HEK293 (cell line): ENCODE data around the gene SORCS3.

Experiments used
- CTCF ChIA-PET: fragments of 350-600 bp; formaldehyde crosslinking; extraction: SDS; loops from one replicate; lab custom pipeline; 2021; ENCODE audit warnings: antibody characterized with exemption; lab: Yijun Ruan, JAX
- POLR2A ChIA-PET: fragments of 300-600 bp; formaldehyde crosslinking; extraction: SDS; loops from one replicate; lab custom pipeline; 2020; ENCODE audit warnings: antibody characterized with exemption, inconsistent platforms; lab: Yijun Ruan, JAX
- H3K27ac ChIP-seq: fragments of 200-500 bp; sonication (Bioruptor generic); 2 replicates; pipeline ENCODE4 v1.5.1; 2014; ENCODE audit warnings: low read depth, low read length, control low read depth, inconsistent platforms; ENCODE audit errors: extremely low read depth
- H3K36me3 ChIP-seq, 2 experiments: fragments of 200-500 bp in 1 of 2; sonication (Bioruptor generic) in 1 of 2; 1 replicate in 1 of 2; 2 replicates in 1 of 2; pipeline ENCODE4 v1.5.1; 2014 to 2017; ENCODE audit warnings: inconsistent platforms in 2 of 2, low read length in 2 of 2; ENCODE audit not compliant: control insufficient read depth in 2 of 2, insufficient read depth in 1 of 2
- H3K4me1 ChIP-seq: fragments of 200-500 bp; sonication (Bioruptor generic); 2 replicates; pipeline ENCODE4 v1.5.1; 2014; ENCODE audit warnings: mild to moderate bottlenecking, low read length, inconsistent platforms; ENCODE audit not compliant: control insufficient read depth, insufficient read depth
- H3K4me3 ChIP-seq: 2 replicates; pipeline ENCODE4 v1.5.1; 2011; ENCODE audit warnings: low read depth, mild to moderate bottlenecking, control low read depth, low read length, moderate library complexity
- H3K9me3 ChIP-seq: fragments of 200-500 bp; sonication (Bioruptor generic); 2 replicates; pipeline ENCODE4 v1.5.1; 2014; ENCODE audit warnings: low read depth, low read length, inconsistent platforms; ENCODE audit not compliant: control insufficient read depth, insufficient read depth
- FEZF1 ChIP-seq: fragments of 450-650 bp; formaldehyde crosslinking; IDR thresholded peaks from 2 replicates; pipeline ENCODE4 v1.5.1; 2016; ENCODE audit warnings: missing biosample characterization, missing genetic modification characterization
- GLIS2 ChIP-seq: fragments of 450-650 bp; formaldehyde crosslinking; IDR thresholded peaks from 2 replicates; pipeline ENCODE4 v1.5.1; 2016; ENCODE audit warnings: missing biosample characterization, missing genetic modification characterization
- PRDM2 ChIP-seq: fragments of 450-650 bp; formaldehyde crosslinking; IDR thresholded peaks from 2 replicates; pipeline ENCODE4 v1.5.1; 2016; ENCODE audit warnings: missing biosample characterization, missing genetic modification characterization, borderline replicate concordance
- REST ChIP-seq: fragments of 450-650 bp; formaldehyde crosslinking; IDR thresholded peaks from 2 replicates; pipeline ENCODE4 v1.5.1; 2016; ENCODE audit warnings: missing biosample characterization, missing genetic modification characterization
- TSHZ1 ChIP-seq: fragments of 450-650 bp; formaldehyde crosslinking; IDR thresholded peaks from 2 replicates; pipeline ENCODE4 v1.5.1; 2016; ENCODE audit warnings: missing biosample characterization, missing genetic modification characterization, borderline replicate concordance
- ZBTB17 ChIP-seq: fragments of 450-650 bp; formaldehyde crosslinking; IDR thresholded peaks from 2 replicates; pipeline ENCODE4 v1.5.1; 2016; ENCODE audit warnings: missing biosample characterization, missing genetic modification characterization
- ZFP37 ChIP-seq: fragments of 450-650 bp; formaldehyde crosslinking; IDR thresholded peaks from 2 replicates; pipeline ENCODE4 v1.5.1; 2016; ENCODE audit warnings: missing biosample characterization, missing genetic modification characterization
- ZNF16 ChIP-seq: fragments of 450-650 bp; formaldehyde crosslinking; IDR thresholded peaks from 2 replicates; pipeline ENCODE4 v1.5.1; 2016; ENCODE audit warnings: low read depth, missing biosample characterization, missing genetic modification characterization
- ZNF239 ChIP-seq: fragments of 450-650 bp; formaldehyde crosslinking; IDR thresholded peaks from 2 replicates; pipeline ENCODE4 v1.5.1; 2016; ENCODE audit warnings: missing biosample characterization, missing genetic modification characterization
- ZNF248 ChIP-seq: fragments of 450-650 bp; formaldehyde crosslinking; IDR thresholded peaks from 2 replicates; pipeline ENCODE4 v1.5.1; 2017; ENCODE audit warnings: missing biosample characterization, missing genetic modification characterization
- ZNF292 ChIP-seq: fragments of 450-650 bp; formaldehyde crosslinking; IDR thresholded peaks from 2 replicates; pipeline ENCODE4 v1.5.1; 2016; ENCODE audit warnings: low read depth, missing biosample characterization, missing genetic modification characterization, borderline replicate concordance
- ZNF341 ChIP-seq: fragments of 450-650 bp; formaldehyde crosslinking; IDR thresholded peaks from 2 replicates; pipeline ENCODE4; 2016; ENCODE audit warnings: low read depth, missing biosample characterization, missing genetic modification characterization
- ZNF404 ChIP-seq: fragments of 450-650 bp; formaldehyde crosslinking; IDR thresholded peaks from 2 replicates; pipeline ENCODE4 v1.5.1; 2017; ENCODE audit warnings: missing biosample characterization, missing genetic modification characterization
- ZNF426 ChIP-seq: fragments of 450-650 bp; formaldehyde crosslinking; IDR thresholded peaks from 2 replicates; pipeline ENCODE4 v1.5.1; 2017; ENCODE audit warnings: missing biosample characterization, missing genetic modification characterization, mild to moderate bottlenecking, inconsistent platforms, moderate library complexity
- ZNF521 ChIP-seq: fragments of 450-650 bp; formaldehyde crosslinking; IDR thresholded peaks from 2 replicates; pipeline ENCODE4 v1.5.1; 2017; ENCODE audit warnings: missing biosample characterization, mild to moderate bottlenecking, missing genetic modification characterization
- ZNF544 ChIP-seq: fragments of 450-650 bp; formaldehyde crosslinking; IDR thresholded peaks from 2 replicates; pipeline ENCODE4 v1.5.0; 2017; ENCODE audit warnings: missing biosample characterization, missing genetic modification characterization
- ZNF621 ChIP-seq: fragments of 450-650 bp; formaldehyde crosslinking; IDR thresholded peaks from 2 replicates; pipeline ENCODE4 v1.5.1; 2017; ENCODE audit warnings: missing biosample characterization, missing genetic modification characterization
- ZNF623 ChIP-seq: fragments of 450-650 bp; formaldehyde crosslinking; IDR thresholded peaks from 2 replicates; pipeline ENCODE4 v1.5.1; 2016; ENCODE audit warnings: missing biosample characterization, missing genetic modification characterization
- ZNF624 ChIP-seq: fragments of 450-650 bp; formaldehyde crosslinking; IDR thresholded peaks from 2 replicates; pipeline ENCODE4 v1.5.1; 2017; ENCODE audit warnings: missing biosample characterization, missing genetic modification characterization
- ZNF654 ChIP-seq: fragments of 450-650 bp; formaldehyde crosslinking; IDR thresholded peaks from 2 replicates; pipeline ENCODE4 v1.5.1; 2016; ENCODE audit warnings: low read depth, missing biosample characterization, missing genetic modification characterization
- ZNF76 ChIP-seq: fragments of 450-650 bp; formaldehyde crosslinking; IDR thresholded peaks from 2 replicates; pipeline ENCODE4; 2016; ENCODE audit warnings: low read depth, missing biosample characterization, missing genetic modification characterization, borderline replicate concordance
- ZNF785 ChIP-seq: fragments of 450-650 bp; formaldehyde crosslinking; IDR thresholded peaks from 2 replicates; pipeline ENCODE4 v1.5.1; 2016; ENCODE audit warnings: missing biosample characterization, missing genetic modification characterization
- ZSCAN30 ChIP-seq: fragments of 450-650 bp; IDR thresholded peaks from 2 replicates; pipeline ENCODE4 v1.5.1; 2018; ENCODE audit warnings: missing biosample characterization, mild to moderate bottlenecking, missing genetic modification characterization, moderate library complexity
- ZXDB ChIP-seq: fragments of 450-650 bp; formaldehyde crosslinking; IDR thresholded peaks from 2 replicates; pipeline ENCODE4 v1.5.1; 2016; ENCODE audit warnings: missing biosample characterization, missing genetic modification characterization

Gene SORCS3

GRCh38 chr10:104657457-104657856 is 16.4 kb downstream of the SORCS3 start:
- CTCF ChIA-PET: interaction anchor here (0.7 to 1.3 kb wide), 3 partner anchors 15 to 268 kb away, joined by 4 to 5 read pairs (median 5); no protein-coding TSS in a partner anchor
- Histone ChIP-seq H3K4me3 (no peak overlapping the region), H3K4me1 (no peaks in the 10 kb centered on the region), H3K27ac (no peak overlapping the region)
- POLR2A ChIA-PET: no interaction called here
- TF ChIP-seq ZNF621 (tag by site-specific recombination) (no peak), ZNF426 (tag by site-specific recombination) (no peak), REST (tag by site-specific recombination) (no peak), ZNF623 (tag by site-specific recombination) (no peak), ZNF521 (tag by site-specific recombination) (no peak)
- TF ChIP-seq, all 188 proteins: peak for 0
- no peaks in the 10 kb centered on the region for H3K36me3 ChIP-seq
- no peaks in the 10 kb centered on the region for H3K9me3 ChIP-seq

- Histone ChIP-seq H3K27ac (no peak overlapping the region), H3K4me3 (no peak overlapping the region)
- CTCF ChIA-PET: interaction anchor here (0.7 to 1.3 kb wide), 3 partner anchors 15 to 268 kb away, joined by 4 to 5 read pairs (median 5); no protein-coding TSS in a partner anchor
- TF ChIP-seq ZNF76 (tag by site-specific recombination) (no peak), ZXDB (no peak), ZBTB17 (tag by site-specific recombination) (no peak), ZNF404 (tag by site-specific recombination) (no peak), ZNF248 (tag by site-specific recombination) (no peak), TSHZ1 (tag by site-specific recombination) (no peak), ZNF544 (tag by site-specific recombination) (no peak), ZNF16 (tag by site-specific recombination) (no peak), GLIS2 (tag by site-specific recombination) (no peak), ZSCAN30 (tag by site-specific recombination) (no peak), ZNF624 (no peak), ZNF239 (no peak), ZNF292 (no peak), ZNF341 (tag by site-specific recombination) (no peak), ZNF785 (tag by site-specific recombination) (no peak), ZNF654 (no peak), FEZF1 (no peak), ZFP37 (tag by site-specific recombination) (no peak), PRDM2 (tag by site-specific recombination) (no peak)
- TF ChIP-seq, all 188 proteins: peak for 0
- Histone ChIP-seq H3K4me1 (no peaks in the 10 kb centered on the region), H3K9me3 (no peaks in the 10 kb centered on the region), H3K36me3 (no peaks in the 10 kb centered on the region)
- POLR2A ChIA-PET: no interaction called here
Measured at GRCh38 chr10:104658067-104658466, 17.0 kb downstream of the SORCS3 start.
